A673 (cell line): ENCODE data around the gene FRMD4A. TPM values are rescaled to one million over a fixed set of nuclear protein-coding genes. Genes with fewer than 3 reads are reported as not detected.

Experiments used
- BruUV-seq: library from RNA; stranded (reverse); fragments of 400-500 nt; replicated peaks from 2 replicates; lab custom pipeline; 2021; lab: Mats Ljungman, UMichigan
- CTCF ChIA-PET: fragments of 300-600 bp; sonication (Branson Sonifier 250); formaldehyde crosslinking; loops from one replicate; lab custom pipeline; 2022; ENCODE audit warnings: antibody characterized with exemption; lab: Charles Lee
- POLR2A ChIA-PET: fragments of 300-600 bp; sonication (Branson Sonifier 250); formaldehyde crosslinking; loops from one replicate; lab custom pipeline; 2022; ENCODE audit warnings: antibody characterized with exemption; ENCODE audit not compliant: low non-redundant PET; lab: Charles Lee
- DNase-seq: peaks from one replicate; pipeline ENCODE4 v3.0.0-alpha.2; 2015; ENCODE audit warnings: low spot score
- H3K27ac ChIP-seq: fragments of 200-600 bp; sonication (generic); 2 replicates; pipeline ENCODE4 v1.5.1; 2016; ENCODE audit warnings: mixed run types, low read depth, mild to moderate bottlenecking, mixed read lengths, antibody characterized with exemption, low read length; ENCODE audit not compliant: poor library complexity, severe bottlenecking
- H3K27me3 ChIP-seq: fragments of 200-600 bp; sonication (generic); replicated peaks from 2 replicates; pipeline ENCODE4 v1.6.1; 2017; ENCODE audit warnings: mixed run types, low read depth, mild to moderate bottlenecking, mixed read lengths, antibody characterized with exemption, low read length; ENCODE audit not compliant: insufficient read depth, poor library complexity
- H3K36me3 ChIP-seq: fragments of 200-600 bp; sonication (generic); 2 replicates; pipeline ENCODE4 v1.6.1; 2016; ENCODE audit warnings: mixed run types, mild to moderate bottlenecking, mixed read lengths, antibody characterized with exemption, low read length; ENCODE audit not compliant: insufficient read depth, poor library complexity, severe bottlenecking
- H3K4me1 ChIP-seq: fragments of 200-600 bp; sonication (generic); 2 replicates; pipeline ENCODE4 v1.6.1; 2017; ENCODE audit warnings: mixed run types, mild to moderate bottlenecking, mixed read lengths, antibody characterized with exemption, low read length; ENCODE audit not compliant: insufficient read depth, poor library complexity, severe bottlenecking
- H3K4me3 ChIP-seq: fragments of 200-600 bp; sonication (generic); 2 replicates; pipeline ENCODE4 v1.5.1; 2016; ENCODE audit warnings: low read depth, mixed run types, mild to moderate bottlenecking, mixed read lengths, low read length; ENCODE audit not compliant: poor library complexity, severe bottlenecking
- H3K9me3 ChIP-seq: fragments of 200-600 bp; sonication (generic); 2 replicates; pipeline ENCODE4 v1.6.1; 2016; ENCODE audit warnings: mixed run types, low read depth, mild to moderate bottlenecking, mixed read lengths, antibody characterized with exemption, low read length; ENCODE audit not compliant: poor library complexity, severe bottlenecking
- EZH2 ChIP-seq: fragments of 200-600 bp; sonication (generic); IDR thresholded peaks from 2 replicates; pipeline ENCODE4 v1.6.1; 2017; ENCODE audit warnings: borderline replicate concordance, low read depth, mild to moderate bottlenecking, mixed read lengths, antibody characterized with exemption, low read length; ENCODE audit not compliant: poor library complexity, severe bottlenecking
- intact Hi-C: fragments of 100-400 bp; cut with micrococcal nuclease; formaldehyde crosslinking; loops from one replicate; pipeline ENCODE4 v1.10.0; 2022; ENCODE audit not compliant: unreplicated experiment
- total RNA-seq: library from RNA; stranded (reverse); gene quantifications from 2 replicates; pipeline ENCODE4 v1.2.3, GENCODE V29; 2021
- TF ChIP-seq, protein P1 (sequence below): fragments of 300-800, 200-600 bp; sonication (generic); conservative IDR thresholded peaks from 2 replicates; pipeline ENCODE4 v1.5.1; 2017; ENCODE audit warnings: low read depth, mild to moderate bottlenecking, antibody characterized with exemption, low read length, moderate library complexity, mixed read lengths

The FRMD4A gene
- total RNA-seq, 1 experiment from 2014 or later: 26.3 TPM

DNA sequence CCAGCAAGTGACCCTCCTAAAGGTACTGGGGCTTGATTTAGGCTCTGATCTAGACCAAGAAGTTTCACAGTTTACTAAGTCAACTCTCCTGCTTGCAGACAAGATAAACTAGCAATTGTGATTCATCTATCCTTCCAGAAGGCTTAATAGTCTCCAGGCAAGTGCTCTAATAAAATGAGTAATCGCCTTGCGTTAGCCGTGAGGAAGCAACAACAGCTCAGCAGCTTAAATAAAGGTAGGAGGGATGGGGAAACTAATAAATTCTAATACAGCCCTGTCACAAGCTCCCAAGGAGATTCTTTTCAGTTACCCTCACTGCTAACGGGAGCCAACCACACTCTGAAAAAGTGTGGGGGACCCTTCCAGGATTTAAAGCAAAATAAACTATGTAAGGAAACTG is 48.4 kb downstream of the FRMD4A start:
- BruUV-seq: no TSS peak
- H3K9me3 ChIP-seq: no peaks in the 10 kb centered on the region
- H3K4me1 ChIP-seq: no peaks in the 10 kb centered on the region
- DNase-seq: peak; percentile 12
- intact Hi-C loops: no loop called here
- no peak overlapping the region for H3K27ac ChIP-seq
- no peak for TF ChIP-seq EZH2
- TF ChIP-seq, protein P1, sequence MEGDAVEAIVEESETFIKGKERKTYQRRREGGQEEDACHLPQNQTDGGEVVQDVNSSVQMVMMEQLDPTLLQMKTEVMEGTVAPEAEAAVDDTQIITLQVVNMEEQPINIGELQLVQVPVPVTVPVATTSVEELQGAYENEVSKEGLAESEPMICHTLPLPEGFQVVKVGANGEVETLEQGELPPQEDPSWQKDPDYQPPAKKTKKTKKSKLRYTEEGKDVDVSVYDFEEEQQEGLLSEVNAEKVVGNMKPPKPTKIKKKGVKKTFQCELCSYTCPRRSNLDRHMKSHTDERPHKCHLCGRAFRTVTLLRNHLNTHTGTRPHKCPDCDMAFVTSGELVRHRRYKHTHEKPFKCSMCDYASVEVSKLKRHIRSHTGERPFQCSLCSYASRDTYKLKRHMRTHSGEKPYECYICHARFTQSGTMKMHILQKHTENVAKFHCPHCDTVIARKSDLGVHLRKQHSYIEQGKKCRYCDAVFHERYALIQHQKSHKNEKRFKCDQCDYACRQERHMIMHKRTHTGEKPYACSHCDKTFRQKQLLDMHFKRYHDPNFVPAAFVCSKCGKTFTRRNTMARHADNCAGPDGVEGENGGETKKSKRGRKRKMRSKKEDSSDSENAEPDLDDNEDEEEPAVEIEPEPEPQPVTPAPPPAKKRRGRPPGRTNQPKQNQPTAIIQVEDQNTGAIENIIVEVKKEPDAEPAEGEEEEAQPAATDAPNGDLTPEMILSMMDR: no peak
- peaks cover 37% of the 10 kb centered on the region for H3K27me3 ChIP-seq
- H3K4me3 ChIP-seq: no peak overlapping the region
- ChIA-PET CTCF (interaction anchor here (0.6 kb wide), 1 partner anchor 495 kb away, joined by 4 read pairs; no protein-coding TSS in a partner anchor), POLR2A (no interaction called here)
- H3K36me3 ChIP-seq: no peaks in the 10 kb centered on the region

DNA sequence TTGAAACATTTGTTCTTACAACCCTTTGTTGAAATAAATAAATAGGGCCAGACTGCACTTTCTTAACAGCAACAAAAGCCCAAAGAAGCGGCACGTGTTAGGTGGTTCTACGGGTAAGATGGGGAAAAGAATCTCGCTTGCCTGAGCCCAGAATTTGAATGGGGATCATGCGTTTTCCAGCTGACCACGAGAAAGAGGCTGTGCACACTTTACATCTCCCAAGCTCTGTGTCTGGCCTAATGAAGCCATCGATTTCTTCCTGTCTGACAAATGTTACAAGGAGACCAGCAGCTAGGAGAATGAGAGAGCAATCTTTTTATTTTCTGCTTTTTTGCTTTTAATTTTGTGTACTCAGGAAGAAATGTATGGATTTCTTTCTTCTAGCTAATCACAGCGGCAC is 52.2 kb downstream of the FRMD4A start:
- ChIA-PET CTCF (no interaction called here), POLR2A (no interaction called here)

GRCh38 chr10:14276210-14276609 is 54.5 kb downstream of the FRMD4A start:
- no peaks in the 10 kb centered on the region for H3K9me3 ChIP-seq
- H3K27me3 ChIP-seq: peaks cover 33% of the 10 kb centered on the region
- H3K4me1 ChIP-seq: no peaks in the 10 kb centered on the region
- no peaks in the 10 kb centered on the region for H3K36me3 ChIP-seq
- H3K27ac ChIP-seq: no peak overlapping the region
- intact Hi-C loops: no loop called here
- DNase-seq: no peak
- no TSS peak for BruUV-seq
- no peak overlapping the region for H3K4me3 ChIP-seq
- CTCF ChIA-PET: no interaction called here
- POLR2A ChIA-PET: no interaction called here
- TF ChIP-seq EZH2: no peak
- TF ChIP-seq, protein P1: no peak

More for the DNA sequence above, 52.2 kb downstream of the FRMD4A start:
- H3K4me1 ChIP-seq: no peaks in the 10 kb centered on the region
- no peak overlapping the region for H3K27ac ChIP-seq
- peaks cover 40% of the 10 kb centered on the region for H3K27me3 ChIP-seq
- TF ChIP-seq, protein P1: no peak
- no peak for TF ChIP-seq EZH2
- BruUV-seq: no TSS peak
- intact Hi-C loops: no loop called here
- H3K9me3 ChIP-seq: no peaks in the 10 kb centered on the region
- H3K36me3 ChIP-seq: no peaks in the 10 kb centered on the region
- no peak for DNase-seq
- H3K4me3 ChIP-seq: no peak overlapping the region
